HG03060 (cell line): Measurements from ENCODE around the gene OCA2.
"Not testable (repeated sequence)": the region's sequence is repeated elsewhere in the genome, so short reads cannot be mapped to it uniquely, and the experiment has no call there.

ENCODE experiments used
- ATAC-seq: cut with Tn5 transposase; IDR thresholded peaks from one replicate; pipeline ENCODE4 v1.9.1; 2021; ENCODE audit warnings: low read depth, moderate number of reproducible peaks; ENCODE audit not compliant: unreplicated experiment

OCA2 gene

GRCh38 chr15:27961801-27962200 lies 137.3 kb downstream of the OCA2 start:
- ATAC-seq: no peak

- ATAC-seq: no peak
Measured at GRCh38 chr15:27958911-27959578, 140.1 kb downstream of the OCA2 start.

GRCh38 chr15:27956285-27956684 lies 142.8 kb downstream of the OCA2 start:
- ATAC-seq: no peak

- ATAC-seq: no peak
Measured at GRCh38 chr15:27955087-27955486, 144.0 kb downstream of the OCA2 start.

GRCh38 chr15:27952593-27952992 lies 146.5 kb downstream of the OCA2 start:
- not testable (repeated sequence) for ATAC-seq

- no peak for ATAC-seq
Measured at GRCh38 chr15:27951191-27951890, 147.8 kb downstream of the OCA2 start.

GRCh38 chr15:27949089-27949488 lies 150.0 kb downstream of the OCA2 start:
- no peak for ATAC-seq

GRCh38 chr15:27939246-27939645 lies 159.9 kb downstream of the OCA2 start:
- no peak for ATAC-seq

GRCh38 chr15:27937851-27938250 lies 161.3 kb downstream of the OCA2 start:
- no peak for ATAC-seq

GRCh38 chr15:27936164-27936563 lies 163.0 kb downstream of the OCA2 start:
- no peak for ATAC-seq

- ATAC-seq: no peak
Measured at GRCh38 chr15:27935328-27935727, 163.8 kb downstream of the OCA2 start.

- ATAC-seq: no peak
Measured at GRCh38 chr15:27934782-27935181, 164.3 kb downstream of the OCA2 start.

- no peak for ATAC-seq
Measured at GRCh38 chr15:27933562-27933961, 165.6 kb downstream of the OCA2 start.

- ATAC-seq: no peak
Measured at GRCh38 chr15:27932600-27932999, 166.5 kb downstream of the OCA2 start.

- ATAC-seq: no peak
Measured at GRCh38 chr15:27928386-27928785, 170.7 kb downstream of the OCA2 start.

GRCh38 chr15:27912283-27912682 lies 186.8 kb downstream of the OCA2 start:
- ATAC-seq: no peak

GRCh38 chr15:27906802-27907201 lies 192.3 kb downstream of the OCA2 start:
- ATAC-seq: no peak

GRCh38 chr15:27903405-27903804 lies 195.7 kb downstream of the OCA2 start:
- no peak for ATAC-seq

- no peak for ATAC-seq
Measured at GRCh38 chr15:27902680-27903385, 196.3 kb downstream of the OCA2 start.

GRCh38 chr15:27899583-27900285 lies 199.4 kb downstream of the OCA2 start:
- no peak for ATAC-seq

- no peak for ATAC-seq
Measured at GRCh38 chr15:27897481-27897880, 201.6 kb downstream of the OCA2 start.
